Measurements from ENCODE around the gene PFN1.
A peak's percentile ranks its signal among the peaks of the same experiment; 100 is the strongest.

Gene PFN1

GRCh38 chr17:4945944-4946280 is 2.4 kb downstream of the PFN1 start:
- H3K27ac Mint-ChIP-seq: peak overlapping the region; percentile 98
- H3K27me3 Mint-ChIP-seq: no peaks in the 10 kb centered on the region
- H3K4me3 Mint-ChIP-seq: peak overlapping the region; percentile 92
- no peak for DNase-seq
- H3K4me1 Mint-ChIP-seq: peaks cover 53% of the 10 kb centered on the region
- CTCF ChIA-PET: interaction anchor here (0.7 to 1.7 kb wide), 3 partner anchors 9 to 292 kb away, joined by 3 to 10 read pairs (median 4); partner anchors contain the start of gene SPAG7
- H3K9me3 Mint-ChIP-seq: no peaks in the 10 kb centered on the region
- peaks cover 62% of the 10 kb centered on the region for H3K36me3 Mint-ChIP-seq

GRCh38 chr17:4945176-4945943 is 3.0 kb downstream of the PFN1 start:
- no peaks in the 10 kb centered on the region for H3K27me3 Mint-ChIP-seq
- peaks cover 67% of the 10 kb centered on the region for H3K36me3 Mint-ChIP-seq
- peak overlapping the region; percentile 92 for H3K4me3 Mint-ChIP-seq
- H3K27ac Mint-ChIP-seq: peak overlapping the region; percentile 98
- peak; percentile 86 for DNase-seq
- no peaks in the 10 kb centered on the region for H3K9me3 Mint-ChIP-seq
- CTCF ChIA-PET: interaction anchor here (0.7 to 1.7 kb wide), 3 partner anchors 9 to 293 kb away, joined by 3 to 10 read pairs (median 4); partner anchors contain the start of gene SPAG7
- peaks cover 48% of the 10 kb centered on the region for H3K4me1 Mint-ChIP-seq

GRCh38 chr17:4944554-4945175 is 3.7 kb downstream of the PFN1 start:
- Mint-ChIP-seq H3K4me3 (peak overlapping the region; percentile 92), H3K27me3 (peaks cover 4% of the 10 kb centered on the region), H3K9me3 (no peaks in the 10 kb centered on the region), H3K27ac (peak overlapping the region; percentile 98), H3K36me3 (peaks cover 70% of the 10 kb centered on the region), H3K4me1 (peaks cover 46% of the 10 kb centered on the region)
- peak; percentile 53 for DNase-seq
- CTCF ChIA-PET: interaction anchor here (0.8 kb wide), 1 partner anchor 57 kb away, joined by 3 read pairs; no protein-coding TSS in a partner anchor

- H3K4me3 Mint-ChIP-seq: peak overlapping the region; percentile 92
- DNase-seq: peak; percentile 79
- H3K27ac Mint-ChIP-seq: peak overlapping the region; percentile 98
- peaks cover 47% of the 10 kb centered on the region for H3K4me1 Mint-ChIP-seq
- H3K9me3 Mint-ChIP-seq: no peaks in the 10 kb centered on the region
- H3K36me3 Mint-ChIP-seq: peaks cover 71% of the 10 kb centered on the region
- CTCF ChIA-PET: interaction anchor here (0.8 kb wide), 1 partner anchor 56 kb away, joined by 3 read pairs; no protein-coding TSS in a partner anchor
- peaks cover 4% of the 10 kb centered on the region for H3K27me3 Mint-ChIP-seq
These were observed 4.2 kb downstream of the PFN1 start for GRCh38 chr17:4944163-4944553.

- H3K4me1 Mint-ChIP-seq: peaks cover 59% of the 10 kb centered on the region
- H3K9me3 Mint-ChIP-seq: no peaks in the 10 kb centered on the region
- peaks cover 80% of the 10 kb centered on the region for H3K36me3 Mint-ChIP-seq
These were observed 5.4 kb downstream of the PFN1 start for GRCh38 chr17:4942760-4943508.

GRCh38 chr17:4941319-4941610 is 7.1 kb downstream of the PFN1 start:
- H3K9me3 Mint-ChIP-seq: no peaks in the 10 kb centered on the region
- no peak for DNase-seq
- H3K27me3 Mint-ChIP-seq: peaks cover 4% of the 10 kb centered on the region
- peaks cover 67% of the 10 kb centered on the region for H3K4me1 Mint-ChIP-seq
- peak overlapping the region; percentile 98 for H3K27ac Mint-ChIP-seq
- CTCF ChIA-PET: no interaction called here
- peaks cover 82% of the 10 kb centered on the region for H3K36me3 Mint-ChIP-seq
- peak overlapping the region; percentile 92 for H3K4me3 Mint-ChIP-seq

More at GRCh38 chr17:4942760-4943508, 5.4 kb downstream of the PFN1 start:
- peak overlapping the region; percentile 92 for H3K4me3 Mint-ChIP-seq
- no peak for DNase-seq
- peak overlapping the region; percentile 98 for H3K27ac Mint-ChIP-seq
- CTCF ChIA-PET: interaction anchor here (1.0 kb wide), 1 partner anchor 30 kb away, joined by 4 read pairs; no protein-coding TSS in a partner anchor
- H3K27me3 Mint-ChIP-seq: peaks cover 4% of the 10 kb centered on the region

GRCh38 chr17:4940555-4941318 is 7.6 kb downstream of the PFN1 start:
- DNase-seq: peak; percentile 71
- peaks cover 4% of the 10 kb centered on the region for H3K27me3 Mint-ChIP-seq
- peaks cover 68% of the 10 kb centered on the region for H3K4me1 Mint-ChIP-seq
- CTCF ChIA-PET: interaction anchor here (0.6 to 2.6 kb wide), 4 partner anchors 25 to 40 kb away, joined by 3 to 15 read pairs (median 6); partner anchors contain the start of gene SPAG7
- no peaks in the 10 kb centered on the region for H3K9me3 Mint-ChIP-seq
- peak overlapping the region; percentile 98 for H3K27ac Mint-ChIP-seq
- H3K36me3 Mint-ChIP-seq: peaks cover 80% of the 10 kb centered on the region
- peak overlapping the region; percentile 92 for H3K4me3 Mint-ChIP-seq

- peak; percentile 98 for DNase-seq
- CTCF ChIA-PET: interaction anchor here (1.0 to 2.6 kb wide), 4 partner anchors 26 to 47 kb away, joined by 3 to 15 read pairs (median 6); partner anchors contain the start of genes CAMTA2 and SPAG7
- peaks cover 4% of the 10 kb centered on the region for H3K27me3 Mint-ChIP-seq
- H3K4me3 Mint-ChIP-seq: peak within 1 kb of the TSS; percentile 92
- no peaks in the 10 kb centered on the region for H3K9me3 Mint-ChIP-seq
- peaks cover 73% of the 10 kb centered on the region for H3K36me3 Mint-ChIP-seq
- peaks cover 60% of the 10 kb centered on the region for H3K4me1 Mint-ChIP-seq
- peak within 1 kb of the TSS; percentile 98 for H3K27ac Mint-ChIP-seq
These were observed 8.4 kb downstream of the PFN1 start, which contains the start of the genes RNF167 and SLC25A11 for GRCh38 chr17:4939796-4940554. RNF167 (plus strand) TSS chr17:4940268; CDS start chr17:4940910, 642 bp downstream. SLC25A11 (minus strand) TSS chr17:4940046; CDS start chr17:4939910, 136 bp downstream.

GRCh38 chr17:4939546-4939795 is 8.9 kb downstream of the PFN1 start:
- Mint-ChIP-seq H3K27ac (peak overlapping the region; percentile 98), H3K4me1 (peaks cover 58% of the 10 kb centered on the region), H3K9me3 (no peaks in the 10 kb centered on the region), H3K27me3 (peaks cover 5% of the 10 kb centered on the region), H3K36me3 (peaks cover 68% of the 10 kb centered on the region), H3K4me3 (peak overlapping the region; percentile 92)
- DNase-seq: no peak
- CTCF ChIA-PET: interaction anchor here (1.0 to 2.6 kb wide), 4 partner anchors 26 to 48 kb away, joined by 3 to 15 read pairs (median 6); partner anchors contain the start of genes CAMTA2 and SPAG7

- H3K4me3 Mint-ChIP-seq: peak overlapping the region; percentile 92
- H3K4me1 Mint-ChIP-seq: peaks cover 58% of the 10 kb centered on the region
- peaks cover 64% of the 10 kb centered on the region for H3K36me3 Mint-ChIP-seq
- peak overlapping the region; percentile 98 for H3K27ac Mint-ChIP-seq
- CTCF ChIA-PET: interaction anchor here (1.0 to 2.6 kb wide), 3 partner anchors 29 to 48 kb away, joined by 3 to 15 read pairs (median 9); partner anchors contain the start of genes CAMTA2 and SPAG7
- no peak for DNase-seq
- H3K9me3 Mint-ChIP-seq: no peaks in the 10 kb centered on the region
- peaks cover 10% of the 10 kb centered on the region for H3K27me3 Mint-ChIP-seq
These were observed 9.4 kb downstream of the PFN1 start for GRCh38 chr17:4938688-4939545.

GRCh38 chr17:4938069-4938491 is 10.2 kb downstream of the PFN1 start:
- Mint-ChIP-seq H3K4me3 (peak overlapping the region; percentile 92), H3K36me3 (peaks cover 63% of the 10 kb centered on the region), H3K4me1 (peaks cover 57% of the 10 kb centered on the region), H3K27me3 (peaks cover 12% of the 10 kb centered on the region), H3K27ac (peak overlapping the region; percentile 79), H3K9me3 (no peaks in the 10 kb centered on the region)
- CTCF ChIA-PET: interaction anchor here (2.6 kb wide), 2 partner anchors 29 kb away, joined by 9 to 15 read pairs; partner anchors contain the start of gene SPAG7
- DNase-seq: no peak

GRCh38 chr17:4937553-4937952 is 10.8 kb downstream of the PFN1 start:
- Mint-ChIP-seq H3K36me3 (peaks cover 57% of the 10 kb centered on the region), H3K27ac (no peak overlapping the region), H3K27me3 (peaks cover 12% of the 10 kb centered on the region), H3K4me3 (no peak overlapping the region), H3K9me3 (no peaks in the 10 kb centered on the region), H3K4me1 (peaks cover 51% of the 10 kb centered on the region)
- CTCF ChIA-PET: no interaction called here
- no peak for DNase-seq

All from activated naive CD4-positive, alpha-beta T cell treated with anti-CD3 and anti-CD28 coated beads, Interleukin-2, amount 10 ng/mL, durations not matched to agents 7 days and 5 days (primary cell).